ENCODE results near the gene IFNA1. TPM values are rescaled to one million over a fixed set of nuclear protein-coding genes. Genes with fewer than 3 reads are reported as not detected.
A peak's percentile ranks its signal among the peaks of the same experiment; 100 is the strongest.
"Not testable (repeated sequence)": the region's sequence is repeated elsewhere in the genome, so short reads cannot be mapped to it uniquely, and the experiment has no call there.

Gene IFNA1
- total and polyA plus RNA-seq, 9 donors = not detected

GRCh38 chr9:21413151-21413550, 27.1 kb upstream of the IFNA1 start:
- WGBS (ENCODE audit: insufficient coverage) = no CpG with 5 or more reads among the region's 4 CpGs
- no peaks in the 10 kb centered on the region for H3K27me3 ChIP-seq (ENCODE audit: control insufficient read depth, insufficient read depth, low read length)
- H3K27ac ChIP-seq (ENCODE audit: low read length) = no peak overlapping the region
- no peaks in the 10 kb centered on the region for H3K9me3 ChIP-seq (replicated peaks; ENCODE audit: control insufficient read depth, low read depth, low read length)
- H3K36me3 ChIP-seq (ENCODE audit: control insufficient read depth, insufficient read depth, low read length) = no peaks in the 10 kb centered on the region
- DNase-seq = no peak
- H3K4me3 ChIP-seq (ENCODE audit: low read length) = no peak overlapping the region
- no peaks in the 10 kb centered on the region for H3K4me1 ChIP-seq (ENCODE audit: control insufficient read depth, insufficient read depth, low read length)

DNA sequence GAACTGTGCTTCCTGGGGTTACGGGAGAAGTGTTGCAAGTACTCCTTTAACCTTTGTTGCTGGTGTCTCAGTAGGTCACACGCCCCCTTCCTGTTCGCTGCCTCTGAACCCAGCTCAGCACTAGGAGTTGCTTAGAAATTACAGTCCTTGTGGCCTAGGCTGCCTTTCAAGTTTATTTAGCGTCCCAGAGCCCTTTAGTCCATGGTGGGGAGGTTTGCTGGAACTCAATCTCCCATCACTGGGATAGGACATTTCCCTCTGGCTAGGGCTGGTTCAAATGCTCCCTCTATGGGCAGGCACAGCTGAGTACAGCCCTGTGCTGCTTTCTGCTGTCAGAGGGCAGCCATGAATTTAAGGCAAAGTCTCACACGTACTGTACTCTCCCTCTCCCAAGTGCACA, 26.6 kb upstream of the IFNA1 start:
- WGBS (ENCODE audit: insufficient coverage) = 60% methylated on average over 3 of the region's 5 CpGs
- DNase-seq = no peak
- Histone ChIP-seq H3K27ac (ENCODE audit: low read length) (no peak overlapping the region), H3K4me3 (ENCODE audit: low read length) (no peak overlapping the region), H3K9me3 (replicated peaks; ENCODE audit: control insufficient read depth, low read depth, low read length) (no peaks in the 10 kb centered on the region), H3K36me3 (ENCODE audit: control insufficient read depth, insufficient read depth, low read length) (no peaks in the 10 kb centered on the region), H3K4me1 (ENCODE audit: control insufficient read depth, insufficient read depth, low read length) (no peaks in the 10 kb centered on the region), H3K27me3 (ENCODE audit: control insufficient read depth, insufficient read depth, low read length) (no peaks in the 10 kb centered on the region)

DNA sequence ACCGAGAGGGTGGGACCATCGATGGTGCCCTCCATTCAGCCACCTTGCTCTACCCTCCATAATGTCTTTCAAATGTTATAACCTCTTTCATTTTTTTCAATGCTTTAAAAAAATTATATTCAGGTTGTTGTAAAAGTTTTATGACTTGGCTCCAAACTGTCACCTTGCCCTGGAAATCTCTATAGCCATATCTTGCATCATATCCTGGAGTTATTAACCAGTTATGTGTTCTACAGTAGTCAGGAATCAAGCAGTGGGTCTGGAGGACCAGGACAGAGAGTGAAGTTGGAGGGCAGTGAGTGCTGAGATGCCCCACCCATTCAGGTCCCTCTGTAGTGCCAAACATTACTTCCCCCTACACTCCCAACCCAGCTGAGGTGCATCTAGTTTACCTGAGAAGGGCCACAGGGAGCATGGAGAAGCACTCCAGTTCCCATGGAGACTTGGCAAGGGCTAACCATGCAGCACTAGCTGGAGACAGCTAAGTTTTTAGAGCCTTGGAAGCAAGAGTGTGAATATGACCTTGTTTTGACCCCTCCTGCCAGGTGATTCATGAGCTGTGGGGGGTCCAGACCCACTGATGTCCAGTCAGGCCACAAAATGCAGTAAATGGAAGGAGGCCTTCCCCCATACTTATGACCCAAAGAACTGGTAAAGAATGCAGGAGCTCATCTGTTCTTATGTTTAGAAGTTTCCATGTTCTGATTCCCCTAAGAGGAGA, 25.9 kb upstream of the IFNA1 start:
- no peak for DNase-seq
- Histone ChIP-seq H3K36me3 (ENCODE audit: control insufficient read depth, insufficient read depth, low read length) (no peaks in the 10 kb centered on the region), H3K27me3 (ENCODE audit: control insufficient read depth, insufficient read depth, low read length) (no peaks in the 10 kb centered on the region), H3K4me3 (ENCODE audit: low read length) (no peak overlapping the region), H3K27ac (ENCODE audit: low read length) (no peak overlapping the region), H3K4me1 (ENCODE audit: control insufficient read depth, insufficient read depth, low read length) (no peaks in the 10 kb centered on the region), H3K9me3 (replicated peaks; ENCODE audit: control insufficient read depth, low read depth, low read length) (no peaks in the 10 kb centered on the region)
- WGBS (ENCODE audit: insufficient coverage) = no CpG with 5 or more reads among the region's 2 CpGs

GRCh38 chr9:21415493-21416267, 24.6 kb upstream of the IFNA1 start:
- no peak overlapping the region for H3K27ac ChIP-seq (ENCODE audit: low read length)
- 44% methylated on average over 2 of the region's 5 CpGs for WGBS (ENCODE audit: insufficient coverage)
- DNase-seq = no peak
- no peaks in the 10 kb centered on the region for H3K4me1 ChIP-seq (ENCODE audit: control insufficient read depth, insufficient read depth, low read length)
- H3K4me3 ChIP-seq (ENCODE audit: low read length) = no peak overlapping the region
- no peaks in the 10 kb centered on the region for H3K9me3 ChIP-seq (replicated peaks; ENCODE audit: control insufficient read depth, low read depth, low read length)
- no peaks in the 10 kb centered on the region for H3K27me3 ChIP-seq (ENCODE audit: control insufficient read depth, insufficient read depth, low read length)
- H3K36me3 ChIP-seq (ENCODE audit: control insufficient read depth, insufficient read depth, low read length) = no peaks in the 10 kb centered on the region

DNA sequence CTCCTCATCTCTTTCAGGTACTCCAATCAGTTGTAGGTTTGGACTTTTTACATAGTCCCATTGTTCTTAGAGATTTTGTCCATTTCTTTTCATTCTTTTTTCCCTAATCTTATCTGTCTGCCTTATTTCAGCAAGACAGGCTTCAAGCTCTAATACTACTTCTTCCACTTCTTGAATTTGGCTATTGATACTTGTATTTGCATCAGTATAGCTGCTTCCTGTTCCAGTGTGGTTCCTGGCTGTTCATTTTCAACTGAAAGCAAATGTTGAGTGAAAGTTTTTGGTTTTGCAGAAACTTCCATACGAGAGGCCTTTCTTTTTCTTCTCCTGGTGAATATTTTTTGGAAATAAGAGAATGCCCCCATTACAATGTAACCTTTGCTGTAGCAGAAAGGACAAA, 12.0 kb upstream of the IFNA1 start:
- H3K9me3 ChIP-seq (replicated peaks; ENCODE audit: control insufficient read depth, low read depth, low read length) = no peaks in the 10 kb centered on the region
- no peaks in the 10 kb centered on the region for H3K27me3 ChIP-seq (ENCODE audit: control insufficient read depth, insufficient read depth, low read length)
- H3K36me3 ChIP-seq (ENCODE audit: control insufficient read depth, insufficient read depth, low read length) = no peaks in the 10 kb centered on the region
- no CpG with 5 or more reads among the region's 1 CpG for WGBS (ENCODE audit: insufficient coverage)
- no peak overlapping the region for H3K4me3 ChIP-seq (ENCODE audit: low read length)
- H3K27ac ChIP-seq (ENCODE audit: low read length) = no peak overlapping the region
- no peak for DNase-seq
- no peaks in the 10 kb centered on the region for H3K4me1 ChIP-seq (ENCODE audit: control insufficient read depth, insufficient read depth, low read length)

DNA sequence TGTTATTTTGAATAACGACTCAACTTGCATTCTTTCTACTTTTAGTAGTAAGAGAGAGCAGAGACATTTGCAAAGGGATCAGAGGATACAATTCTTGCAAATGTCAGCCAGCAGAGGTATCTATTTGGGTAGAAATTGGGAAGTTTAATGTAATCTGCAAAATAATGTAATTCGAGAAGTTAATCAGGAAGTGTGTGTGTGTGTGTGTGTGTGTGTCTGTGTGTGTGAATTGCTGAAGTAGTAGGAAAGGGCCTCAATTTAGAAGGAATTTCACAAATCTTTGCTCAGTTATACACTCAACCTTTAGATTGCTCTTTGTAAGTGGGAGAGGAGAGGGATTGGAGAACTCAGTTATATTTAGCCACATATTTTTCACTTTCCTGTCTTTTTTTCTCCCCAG, 11.0 kb upstream of the IFNA1 start:
- WGBS (ENCODE audit: insufficient coverage) = no CpG with 5 or more reads among the region's 2 CpGs
- H3K9me3 ChIP-seq (replicated peaks; ENCODE audit: control insufficient read depth, low read depth, low read length) = no peaks in the 10 kb centered on the region
- no peak overlapping the region for H3K4me3 ChIP-seq (ENCODE audit: low read length)

DNA sequence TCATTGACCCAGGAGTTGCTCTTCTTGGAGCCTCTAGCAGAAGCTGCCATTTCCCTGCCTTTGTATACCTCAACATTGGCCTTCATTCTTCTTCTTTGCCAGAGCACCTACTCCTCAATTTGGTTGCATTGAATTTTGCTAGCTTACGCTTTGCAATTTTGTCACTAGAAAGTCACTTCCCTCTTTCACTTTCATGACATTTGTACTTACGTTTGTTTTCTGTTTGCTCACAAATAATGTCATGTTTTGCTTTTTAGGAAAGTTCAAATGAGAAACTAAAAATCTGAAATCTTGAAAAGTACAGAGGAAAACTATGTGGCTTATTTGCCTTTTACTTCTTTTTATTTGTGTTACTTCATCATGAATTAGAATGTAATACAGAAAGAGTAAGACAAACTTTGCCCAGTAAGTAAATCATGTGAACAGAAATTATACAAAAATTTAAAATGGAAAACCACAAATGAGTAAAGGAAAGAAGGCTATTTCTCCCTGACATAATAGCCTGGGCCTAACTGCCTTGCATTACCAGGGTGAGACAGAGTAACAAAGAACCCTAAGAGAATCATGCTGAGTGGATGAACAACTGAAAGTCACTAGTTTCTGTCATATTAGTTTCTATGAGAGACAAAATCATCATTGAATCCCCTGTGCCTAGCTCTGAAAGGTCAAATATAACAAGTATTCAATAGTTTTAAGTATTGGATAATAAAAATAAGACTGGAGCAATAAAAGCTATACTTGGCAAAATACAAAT, 7.4 kb upstream of the IFNA1 start:
- H3K4me1 ChIP-seq (ENCODE audit: control insufficient read depth, insufficient read depth, low read length) = no peaks in the 10 kb centered on the region
- whole genome bisulfite sequencing (ENCODE audit: insufficient coverage) = no CpG with 5 or more reads among the region's 2 CpGs
- DNase-seq = peak; percentile 8

More for the DNA sequence above, 11.0 kb upstream of the IFNA1 start:
- Histone ChIP-seq H3K36me3 (ENCODE audit: control insufficient read depth, insufficient read depth, low read length) (no peaks in the 10 kb centered on the region), H3K4me1 (ENCODE audit: control insufficient read depth, insufficient read depth, low read length) (no peaks in the 10 kb centered on the region), H3K27me3 (ENCODE audit: control insufficient read depth, insufficient read depth, low read length) (no peaks in the 10 kb centered on the region), H3K27ac (ENCODE audit: low read length) (no peak overlapping the region)
- peak; percentile 4 for DNase-seq

GRCh38 chr9:21434202-21435014, 5.8 kb upstream of the IFNA1 start:
- no peaks in the 10 kb centered on the region for H3K4me1 ChIP-seq (ENCODE audit: control insufficient read depth, insufficient read depth, low read length)
- no peak overlapping the region for H3K4me3 ChIP-seq (ENCODE audit: low read length)
- peak; percentile 41 for DNase-seq
- H3K36me3 ChIP-seq (ENCODE audit: control insufficient read depth, insufficient read depth, low read length) = no peaks in the 10 kb centered on the region
- H3K9me3 ChIP-seq (replicated peaks; ENCODE audit: control insufficient read depth, low read depth, low read length) = no peaks in the 10 kb centered on the region
- no peak overlapping the region for H3K27ac ChIP-seq (ENCODE audit: low read length)
- no peaks in the 10 kb centered on the region for H3K27me3 ChIP-seq (ENCODE audit: control insufficient read depth, insufficient read depth, low read length)
- no CpG with 5 or more reads among the region's 9 CpGs for WGBS (ENCODE audit: insufficient coverage)

More for the DNA sequence above, 7.4 kb upstream of the IFNA1 start:
- Histone ChIP-seq H3K27ac (ENCODE audit: low read length) (no peak overlapping the region), H3K36me3 (ENCODE audit: control insufficient read depth, insufficient read depth, low read length) (no peaks in the 10 kb centered on the region), H3K27me3 (ENCODE audit: control insufficient read depth, insufficient read depth, low read length) (no peaks in the 10 kb centered on the region), H3K9me3 (replicated peaks; ENCODE audit: control insufficient read depth, low read depth, low read length) (no peaks in the 10 kb centered on the region), H3K4me3 (ENCODE audit: low read length) (no peak overlapping the region)

DNA sequence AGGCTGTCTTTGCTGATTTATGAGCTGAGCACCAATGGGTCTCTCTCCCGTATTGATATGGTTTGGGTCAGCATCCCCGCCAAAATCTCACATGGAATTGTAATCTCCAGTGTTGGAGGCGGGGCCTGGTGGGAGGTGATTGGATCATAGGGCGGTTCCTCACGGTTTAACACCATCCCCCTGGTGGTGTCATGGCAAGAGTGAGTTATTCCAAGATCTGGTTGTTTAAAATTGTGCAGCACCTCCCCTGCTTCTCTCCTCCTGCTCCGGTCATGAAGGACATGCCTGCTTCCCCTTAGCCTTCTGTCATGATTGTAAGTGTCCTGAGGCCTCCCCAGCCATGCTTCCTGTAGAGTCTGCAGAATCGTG, 5.2 kb upstream of the IFNA1 start:
- not testable (repeated sequence) for H3K4me3 ChIP-seq (ENCODE audit: low read length); DNase-seq; H3K36me3 ChIP-seq (ENCODE audit: control insufficient read depth, insufficient read depth, low read length); H3K4me1 ChIP-seq (ENCODE audit: control insufficient read depth, insufficient read depth, low read length); H3K9me3 ChIP-seq (replicated peaks; ENCODE audit: control insufficient read depth, low read depth, low read length); H3K27ac ChIP-seq (ENCODE audit: low read length); H3K27me3 ChIP-seq (ENCODE audit: control insufficient read depth, insufficient read depth, low read length)
- WGBS (ENCODE audit: insufficient coverage) = 57% methylated on average over 1 of the region's 7 CpGs

Measured in muscle of leg (tissue), 11 donors.